C4-2B (cell line): ENCODE results near the gene ZDHHC8.

Experiments
- CTCF ChIP-seq: fragments of 450-650 bp; conservative IDR thresholded peaks from 2 replicates; pipeline ENCODE4 v1.5.1; 2017; ENCODE audit warnings: mild to moderate bottlenecking
- ZFX ChIP-seq: fragments of 450-650 bp; IDR thresholded peaks from 2 replicates; pipeline ENCODE4 v1.6.1; 2017

- TF ChIP-seq CTCF (peak; percentile 96), ZFX (no peak)
These were observed 25.2 kb downstream of the ZDHHC8 start for GRCh38 chr22:20156611-20157429.
